Liver (tissue), 9 donors: ENCODE results near the gene ENOX1. TPM values are rescaled to one million over a fixed set of nuclear protein-coding genes. Genes with fewer than 3 reads are reported as not detected.

Experiments
- DNase-seq: peaks from one replicate; pipeline ENCODE4 v3.0.0-alpha.2; 2017; ENCODE audit warnings: low spot score
- H3K27ac ChIP-seq, 2 donors: one replicate each; pipeline ENCODE4 v1.7.0; 2013; ENCODE audit warnings: inconsistent platforms in 2 of 2, low read length in 2 of 2, control low read depth in 1 of 2, low read depth in 1 of 2, mild to moderate bottlenecking in 1 of 2
- H3K27me3 ChIP-seq, 4 donors: one replicate each; pipeline versions ENCODE4 v1.6.1 to v1.7.0; 2013; ENCODE audit warnings: low read length in 3 of 4, inconsistent platforms in 1 of 4, mild to moderate bottlenecking in 1 of 4, moderate library complexity in 1 of 4; ENCODE audit not compliant: control insufficient read depth in 4 of 4, insufficient read depth in 4 of 4
- H3K36me3 ChIP-seq, 4 donors: one replicate each; pipeline versions ENCODE4 v1.6.1 to v1.7.0; 2013; ENCODE audit warnings: low read length in 3 of 4, mild to moderate bottlenecking in 3 of 4, low read depth in 1 of 4, moderate library complexity in 1 of 4; ENCODE audit not compliant: control insufficient read depth in 4 of 4, insufficient read depth in 3 of 4
- H3K4me1 ChIP-seq, 4 donors: one replicate each; pipeline versions ENCODE4 v1.6.1 to v1.7.0; 2013; ENCODE audit warnings: low read length in 3 of 4, mild to moderate bottlenecking in 3 of 4, moderate library complexity in 1 of 4; ENCODE audit not compliant: control insufficient read depth in 4 of 4, insufficient read depth in 4 of 4
- H3K4me3 ChIP-seq, 3 donors: one replicate each; pipeline versions ENCODE4 v1.6.1 to v1.7.0; 2013; ENCODE audit warnings: low read length in 3 of 3, control low read depth in 1 of 3, low read depth in 1 of 3, mild to moderate bottlenecking in 1 of 3
- H3K9ac ChIP-seq, 2 donors: one replicate each; pipeline ENCODE4 v1.7.0; 2013; ENCODE audit warnings: low read length in 2 of 2, mild to moderate bottlenecking in 2 of 2, moderate library complexity in 2 of 2, control low read depth in 1 of 2, low read depth in 1 of 2
- H3K9me3 ChIP-seq, 4 donors: one replicate each; pipeline versions ENCODE4 v1.6.1 to v1.7.0; 2013; ENCODE audit warnings: low read length in 3 of 4; ENCODE audit not compliant: control insufficient read depth in 4 of 4
- EGR1 ChIP-seq, 2 donors: IDR thresholded peaks; 2 replicates each; pipeline ENCODE4 v1.6.1; 2016 to 2018; ENCODE audit warnings: antibody characterized with exemption in 2 of 2, low read depth in 2 of 2
- FOXA1 ChIP-seq: IDR thresholded peaks from 2 replicates; pipeline ENCODE4 v1.6.1; 2016; ENCODE audit warnings: antibody characterized with exemption
- FOXA2 ChIP-seq: IDR thresholded peaks from 2 replicates; pipeline ENCODE4 v1.6.1; 2016; ENCODE audit warnings: antibody characterized with exemption
- HNF4A ChIP-seq, 2 donors: conservative IDR thresholded peaks; 2 replicates each; pipeline ENCODE4 v1.6.1; 2016; ENCODE audit warnings: antibody characterized with exemption in 2 of 2, mild to moderate bottlenecking in 2 of 2
- HNF4G ChIP-seq: IDR thresholded peaks from 2 replicates; pipeline ENCODE4 v1.6.1; 2016; ENCODE audit warnings: antibody characterized with exemption
- JUND ChIP-seq, 2 donors: IDR thresholded peaks; 2 replicates each; pipeline ENCODE4 v1.6.1; 2016; ENCODE audit warnings: antibody characterized with exemption in 2 of 2
- NR2F2 ChIP-seq: IDR thresholded peaks from 2 replicates; pipeline ENCODE4 v1.6.1; 2016; ENCODE audit warnings: antibody characterized with exemption
- RAD21 ChIP-seq, 2 donors: IDR thresholded peaks; 2 replicates each; pipeline ENCODE4 v1.6.1; 2016; ENCODE audit warnings: antibody characterized with exemption in 2 of 2, mild to moderate bottlenecking in 2 of 2
- RXRA ChIP-seq, 2 donors: IDR thresholded peaks; 2 replicates each; pipeline ENCODE4 v1.6.1; 2017 to 2018; ENCODE audit warnings: antibody characterized with exemption in 2 of 2, mild to moderate bottlenecking in 1 of 2
- TAF1 ChIP-seq: conservative IDR thresholded peaks from 2 replicates; pipeline ENCODE4 v1.6.1; 2016; ENCODE audit warnings: antibody characterized with exemption, mild to moderate bottlenecking
- YY1 ChIP-seq: IDR thresholded peaks from 2 replicates; pipeline ENCODE4 v1.6.1; 2016; ENCODE audit warnings: antibody characterized with exemption, mild to moderate bottlenecking
- WGBS: extraction: QIAGEN DNeasy Blood & Tissue Kit; methylation state at CpG from one replicate; pipeline ENCODE4 v1.1.7; 2013; 5-methylcytosine and 5-hydroxymethylcytosine counted together
- polyA plus RNA-seq, 2 donors: library from polyadenylated mRNA; stranded (reverse) in 1 of 2; unstranded in 1 of 2; fragments of 200-250 nt in 1 of 2; fragments of >200 nt in 1 of 2; fragmentation: Nextera tagmentation in 1 of 2; extraction: Ambion mirVana in 1 of 2; gene quantifications; one replicate each; pipeline versions ENCODE4 v1.2.1 to v1.2.3, GENCODE V29; 2013 to 2015
- total RNA-seq, 2 donors: library from RNA; depleted of rRNA; stranded (reverse); fragments of >200 nt; gene quantifications; one replicate each; pipeline ENCODE4 v1.2.3, GENCODE V29; 2014
- TF ChIP-seq, protein P1 (sequence below): IDR thresholded peaks from 2 replicates; pipeline ENCODE4 v1.6.1; 2016; ENCODE audit warnings: antibody characterized with exemption
- TF ChIP-seq, protein P2 (sequence below): fragments of 150-350 bp; IDR thresholded peaks from 2 replicates; pipeline ENCODE4 v1.5.1; 2017; ENCODE audit warnings: improper control_type of control experiment, low read depth, low read length; ENCODE audit not compliant: missing input control
- donor health status: healthy.
- donor health status: healthy.
- donor health status: healthy.
- donor health status: healthy.
- donor health status: healthy.

Gene ENOX1
- total and polyA plus RNA-seq, 4 donors, result 0.02 to 0.33 (median 0.08) TPM; not detected in 1

DNA sequence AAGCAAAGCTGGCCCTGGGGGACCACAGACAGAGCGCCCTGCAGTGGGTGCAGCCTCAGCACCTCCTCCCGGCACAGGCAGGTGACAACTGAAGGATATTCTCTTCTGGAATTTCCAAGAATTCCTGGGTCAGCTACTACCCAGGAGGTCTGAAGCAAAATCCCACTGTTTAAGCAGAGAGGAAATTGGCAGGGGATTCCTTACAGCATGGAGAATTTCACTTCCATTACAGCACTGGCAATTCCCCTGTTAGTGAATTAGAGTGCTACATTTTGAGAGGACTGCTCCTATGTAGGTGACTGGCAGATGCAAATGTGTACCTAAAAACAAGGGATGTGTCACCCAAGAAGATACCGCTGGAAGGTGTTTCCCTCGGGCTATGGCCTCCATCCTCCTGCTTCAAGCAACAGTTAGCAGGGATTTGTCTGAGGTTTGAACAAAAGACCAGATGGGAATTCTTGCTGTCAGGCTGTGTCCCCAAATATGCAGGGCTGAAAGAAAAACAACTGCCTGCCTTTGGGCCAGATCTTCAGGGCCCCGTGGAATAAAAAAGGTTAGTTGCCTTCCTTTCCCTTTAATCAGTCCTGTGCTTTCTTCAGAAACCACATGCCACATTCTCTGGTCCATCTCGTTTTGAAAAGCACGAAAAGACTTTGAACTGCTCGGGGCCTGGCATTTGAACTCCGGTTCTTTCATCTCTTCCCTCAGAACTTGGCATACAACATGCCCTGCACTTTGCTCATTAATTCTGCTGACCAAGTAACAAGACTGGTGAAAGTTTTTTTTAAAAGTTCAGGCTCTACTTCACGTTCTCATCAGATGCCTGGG, 466.9 kb downstream of the ENOX1 start (continued):
- TF ChIP-seq, protein P1, sequence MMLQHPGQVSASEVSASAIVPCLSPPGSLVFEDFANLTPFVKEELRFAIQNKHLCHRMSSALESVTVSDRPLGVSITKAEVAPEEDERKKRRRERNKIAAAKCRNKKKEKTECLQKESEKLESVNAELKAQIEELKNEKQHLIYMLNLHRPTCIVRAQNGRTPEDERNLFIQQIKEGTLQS, result no peak
- TF ChIP-seq JUND (IDR thresholded peaks at IDR 0.05) (peak; percentile 44 to 74), FOXA2 (no peak), RXRA (IDR thresholded peaks at IDR 0.05) (peak; percentile 88 to 94), YY1 (no peak), FOXA1 (no peak), NR2F2 (peak; percentile 31)

DNA sequence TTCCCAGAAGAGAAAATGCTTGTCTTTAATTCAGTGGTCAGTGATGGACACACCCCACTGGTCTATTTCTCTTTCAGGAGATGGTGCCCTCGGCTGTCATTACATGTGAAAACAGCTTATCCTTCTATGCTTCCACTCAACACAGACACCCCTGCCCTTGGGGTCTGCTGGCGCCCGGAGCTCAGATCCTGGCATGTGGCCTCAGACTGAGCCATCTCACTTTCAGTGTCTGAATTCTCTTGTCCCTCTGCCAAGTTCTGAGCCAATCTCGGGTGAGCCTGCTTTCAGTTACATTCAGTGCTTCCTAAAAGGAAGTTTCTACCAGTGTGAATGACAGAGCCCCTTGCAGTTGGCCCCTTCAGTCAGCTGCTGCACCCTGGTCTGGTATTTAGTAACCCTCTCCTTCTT, 469.8 kb downstream of the ENOX1 start:
- TF ChIP-seq RAD21 (IDR thresholded peaks at IDR 0.05) (peak in 1 of 2 donors; percentile 6), YY1 (no peak), HNF4A (conservative IDR thresholded peaks at IDR 0.05) (no peak)
- TF ChIP-seq, protein P2, sequence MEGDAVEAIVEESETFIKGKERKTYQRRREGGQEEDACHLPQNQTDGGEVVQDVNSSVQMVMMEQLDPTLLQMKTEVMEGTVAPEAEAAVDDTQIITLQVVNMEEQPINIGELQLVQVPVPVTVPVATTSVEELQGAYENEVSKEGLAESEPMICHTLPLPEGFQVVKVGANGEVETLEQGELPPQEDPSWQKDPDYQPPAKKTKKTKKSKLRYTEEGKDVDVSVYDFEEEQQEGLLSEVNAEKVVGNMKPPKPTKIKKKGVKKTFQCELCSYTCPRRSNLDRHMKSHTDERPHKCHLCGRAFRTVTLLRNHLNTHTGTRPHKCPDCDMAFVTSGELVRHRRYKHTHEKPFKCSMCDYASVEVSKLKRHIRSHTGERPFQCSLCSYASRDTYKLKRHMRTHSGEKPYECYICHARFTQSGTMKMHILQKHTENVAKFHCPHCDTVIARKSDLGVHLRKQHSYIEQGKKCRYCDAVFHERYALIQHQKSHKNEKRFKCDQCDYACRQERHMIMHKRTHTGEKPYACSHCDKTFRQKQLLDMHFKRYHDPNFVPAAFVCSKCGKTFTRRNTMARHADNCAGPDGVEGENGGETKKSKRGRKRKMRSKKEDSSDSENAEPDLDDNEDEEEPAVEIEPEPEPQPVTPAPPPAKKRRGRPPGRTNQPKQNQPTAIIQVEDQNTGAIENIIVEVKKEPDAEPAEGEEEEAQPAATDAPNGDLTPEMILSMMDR, result no peak
- Histone ChIP-seq H3K9ac (no peak overlapping the region), H3K4me1 (peaks cover 3 to 34% (median 18%) of the 10 kb centered on the region in 4 donors), H3K4me3 (no peak overlapping the region), H3K27me3 (no peaks in the 10 kb centered on the region), H3K36me3 (no peaks in the 10 kb centered on the region), H3K27ac (no peak overlapping the region), H3K9me3 (no peaks in the 10 kb centered on the region)
- no peak for DNase-seq
- 21% methylated on average over 4 of the region's 4 CpGs for WGBS

DNA sequence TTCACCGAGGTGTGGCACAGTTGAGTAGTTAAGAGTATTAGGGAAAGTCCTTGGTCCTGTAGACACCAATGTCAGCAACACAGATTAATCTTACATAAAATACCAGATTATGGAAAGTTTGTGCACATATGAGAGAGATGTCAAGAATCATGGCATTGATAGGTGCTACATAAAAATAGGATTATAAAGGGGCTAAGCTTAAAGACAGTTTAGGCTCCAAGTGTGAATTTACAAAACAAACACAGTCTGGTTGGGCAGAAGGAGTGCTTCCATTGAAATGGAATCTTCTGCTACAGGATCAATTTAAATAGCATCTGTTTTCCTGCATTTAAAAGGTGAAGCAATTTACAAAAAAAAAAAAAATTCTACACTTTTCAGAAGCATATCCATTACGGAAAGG, 470.5 kb downstream of the ENOX1 start:
- Histone ChIP-seq H3K27me3 (no peaks in the 10 kb centered on the region), H3K27ac (no peak overlapping the region), H3K9ac (no peak overlapping the region), H3K9me3 (no peaks in the 10 kb centered on the region), H3K4me3 (no peak overlapping the region), H3K36me3 (no peaks in the 10 kb centered on the region), H3K4me1 (peaks cover 3 to 34% (median 18%) of the 10 kb centered on the region in 4 donors)
- TF ChIP-seq RAD21 (IDR thresholded peaks at IDR 0.05) (no peak), FOXA2 (no peak), HNF4G (no peak), EGR1 (IDR thresholded peaks at IDR 0.05; ENCODE audit: low read depth in 2 of 2) (no peak), TAF1 (no peak), YY1 (no peak)
- TF ChIP-seq, protein P1, result no peak
- TF ChIP-seq, protein P2, result no peak
- WGBS, result 86% methylated on average over 2 of the region's 2 CpGs
- DNase-seq, result no peak
